CD4-positive, alpha-beta memory T cell (primary cell): ENCODE measurements around the gene RHBDD1. TPM values are rescaled to one million over a fixed set of nuclear protein-coding genes. Genes with fewer than 3 reads are reported as not detected.

Source experiments
- CTCF ChIA-PET: fragments of 350-600 bp; sonication (Branson Sonifier 250); formaldehyde crosslinking; loops from one replicate; lab custom pipeline; 2021; ENCODE audit warnings: inconsistent platforms; ENCODE audit not compliant: partially characterized antibody; lab: Charles Lee
- POLR2A ChIA-PET: fragments of 350-600 bp; sonication (Branson Sonifier 250); formaldehyde crosslinking; loops from one replicate; lab custom pipeline; 2021; ENCODE audit not compliant: partially characterized antibody; lab: Charles Lee
- DNase-seq, 5 donors: peaks; one replicate each; pipeline versions ENCODE4 v3.0.0 to v3.0.0-alpha.2; 2020 to 2022; ENCODE audit warnings: mixed read lengths in 1 of 5
- H3K27ac ChIP-seq: one replicate; pipeline ENCODE4 v1.7.0; 2013; ENCODE audit warnings: low read depth, low read length
- H3K27me3 ChIP-seq: 2 replicates; pipeline ENCODE4 v1.7.0; 2013; ENCODE audit warnings: mild to moderate bottlenecking, low read length, moderate library complexity; ENCODE audit not compliant: insufficient read depth
- H3K36me3 ChIP-seq: 2 replicates; pipeline ENCODE4 v1.7.0; 2013; ENCODE audit warnings: mild to moderate bottlenecking, low read length, moderate library complexity; ENCODE audit not compliant: insufficient read depth
- H3K4me1 ChIP-seq: 2 replicates; pipeline ENCODE4 v1.7.0; 2013; ENCODE audit warnings: mild to moderate bottlenecking, low read length, moderate library complexity; ENCODE audit not compliant: insufficient read depth
- H3K4me3 ChIP-seq, 2 donors: one replicate each; pipeline ENCODE4 v1.7.0; 2013; ENCODE audit warnings: low read length in 2 of 2, mild to moderate bottlenecking in 1 of 2
- H3K9me3 ChIP-seq, 2 donors: one replicate each; pipeline ENCODE4 v1.7.0; 2013; ENCODE audit warnings: low read length in 2 of 2, control low read depth in 1 of 2; ENCODE audit not compliant: control insufficient read depth in 1 of 2
- H3K27ac Mint-ChIP-seq, 7 donors: one replicate each; pipeline ENCODE4 v1.8.0; 2020 to 2021; ENCODE audit warnings: mixed read lengths in 7 of 7, mild to moderate bottlenecking in 6 of 7, inconsistent platforms in 3 of 7, moderate library complexity in 3 of 7
- H3K27me3 Mint-ChIP-seq, 2 donors: one replicate each; pipeline ENCODE4 v1.8.0; 2020 to 2021; ENCODE audit warnings: mixed read lengths in 2 of 2
- H3K36me3 Mint-ChIP-seq, 2 donors: one replicate each; pipeline ENCODE4 v1.8.0; 2020 to 2021; ENCODE audit warnings: mixed read lengths in 2 of 2, inconsistent platforms in 1 of 2, mild to moderate bottlenecking in 1 of 2
- H3K4me1 Mint-ChIP-seq, 4 donors: one replicate each; pipeline ENCODE4 v1.8.0; 2020 to 2021; ENCODE audit warnings: mixed read lengths in 4 of 4, mild to moderate bottlenecking in 1 of 4
- H3K4me3 Mint-ChIP-seq, 8 donors: one replicate each; pipeline ENCODE4 v1.8.0; 2020 to 2021; ENCODE audit warnings: mixed read lengths in 8 of 8, mild to moderate bottlenecking in 7 of 8, moderate library complexity in 6 of 8, inconsistent platforms in 3 of 8
- H3K9me3 Mint-ChIP-seq, 8 donors: one replicate each; pipeline ENCODE4 v1.8.0; 2020 to 2021; ENCODE audit warnings: mixed read lengths in 8 of 8, mild to moderate bottlenecking in 5 of 8, inconsistent platforms in 3 of 8, moderate library complexity in 1 of 8
- intact Hi-C: fragments of 100-400 bp; cut with micrococcal nuclease; formaldehyde crosslinking; loops from one replicate; pipeline ENCODE4 v1.15.1; 2023
- polyA plus RNA-seq, 2 donors: library from polyadenylated mRNA; unstranded; fragments of 300-500 nt; fragmentation: Illumina TruSeq; gene quantifications; one replicate each; pipeline ENCODE4 v1.2.3, GENCODE V29; 2021
- total RNA-seq, 2 experiments: library from RNA; stranded (reverse); gene quantifications; one replicate each; pipeline ENCODE4 v1.2.3, GENCODE V29; 2021

The RHBDD1 gene
- total and polyA plus RNA-seq, 4 experiments from 2014 or later, result 15.6 to 66.0 (median 40.7) TPM

- H3K9me3 ChIP-seq, result no peaks in the 10 kb centered on the region
- no peak overlapping the region for H3K4me3 Mint-ChIP-seq
- CTCF ChIA-PET, result no interaction called here
- peaks cover 0 to 7% (median 2%) of the 10 kb centered on the region in 4 donors for H3K4me1 Mint-ChIP-seq
- POLR2A ChIA-PET, result no interaction called here
- no peak overlapping the region for H3K4me3 ChIP-seq
- peaks cover 28 to 32% of the 10 kb centered on the region in 2 donors for H3K36me3 Mint-ChIP-seq
- H3K27ac Mint-ChIP-seq, result no peak overlapping the region
- H3K36me3 ChIP-seq, result no peaks in the 10 kb centered on the region
- H3K27me3 ChIP-seq, result no peaks in the 10 kb centered on the region
- H3K4me1 ChIP-seq, result no peaks in the 10 kb centered on the region
- intact Hi-C loops, result no loop called here
- DNase-seq, result no peak
- no peak overlapping the region for H3K27ac ChIP-seq
- H3K27me3 Mint-ChIP-seq, result no peaks in the 10 kb centered on the region
- peaks cover 0 to 1% (median 0%) of the 10 kb centered on the region in 8 donors for H3K9me3 Mint-ChIP-seq
Measured at GRCh38 chr2:226898897-226899296, 63.0 kb downstream of the RHBDD1 start.

- H3K27me3 Mint-ChIP-seq, result no peaks in the 10 kb centered on the region
- CTCF ChIA-PET, result no interaction called here
- H3K9me3 ChIP-seq, result no peaks in the 10 kb centered on the region
- no peak overlapping the region for H3K4me3 ChIP-seq
- H3K27ac ChIP-seq, result no peak overlapping the region
- DNase-seq, result no peak
- no peaks in the 10 kb centered on the region for H3K4me1 ChIP-seq
- peaks cover under 1% of the 10 kb centered on the region for H3K36me3 ChIP-seq
- H3K9me3 Mint-ChIP-seq, result peaks cover 0 to 1% (median 0%) of the 10 kb centered on the region in 8 donors
- peak overlapping the region in 2 of 7 donors; percentile 14 to 42 for H3K27ac Mint-ChIP-seq
- POLR2A ChIA-PET, result interaction anchor here (0.5 kb wide), 1 partner anchor 1144 kb away, joined by 3 read pairs; no protein-coding TSS in a partner anchor
- H3K36me3 Mint-ChIP-seq, result peaks cover 32 to 35% of the 10 kb centered on the region in 2 donors
- H3K4me1 Mint-ChIP-seq, result peaks cover 0 to 21% (median 13%) of the 10 kb centered on the region in 4 donors
- no peaks in the 10 kb centered on the region for H3K27me3 ChIP-seq
- intact Hi-C loops, result no loop called here
- H3K4me3 Mint-ChIP-seq, result no peak overlapping the region
Measured at GRCh38 chr2:226902041-226902966, 66.5 kb downstream of the RHBDD1 start.

- Mint-ChIP-seq H3K9me3 (peaks cover 0 to 1% (median 0%) of the 10 kb centered on the region in 8 donors), H3K27ac (peak overlapping the region in 1 of 7 donors; percentile 18), H3K4me1 (peaks cover 0 to 21% (median 13%) of the 10 kb centered on the region in 4 donors), H3K27me3 (no peaks in the 10 kb centered on the region), H3K4me3 (no peak overlapping the region), H3K36me3 (peaks cover 29 to 33% of the 10 kb centered on the region in 2 donors)
- Histone ChIP-seq H3K36me3 (peaks cover 5% of the 10 kb centered on the region), H3K4me3 (no peak overlapping the region), H3K4me1 (no peaks in the 10 kb centered on the region), H3K27ac (no peak overlapping the region), H3K9me3 (no peaks in the 10 kb centered on the region), H3K27me3 (no peaks in the 10 kb centered on the region)
- CTCF ChIA-PET, result no interaction called here
- DNase-seq, result no peak
- POLR2A ChIA-PET, result no interaction called here
- intact Hi-C loops, result no loop called here
Measured at GRCh38 chr2:226903179-226903578, 67.3 kb downstream of the RHBDD1 start.

GRCh38 chr2:226904592-226904991 is 68.7 kb downstream of the RHBDD1 start:
- Histone ChIP-seq H3K4me1 (no peaks in the 10 kb centered on the region), H3K27me3 (no peaks in the 10 kb centered on the region), H3K36me3 (peaks cover 5% of the 10 kb centered on the region), H3K4me3 (no peak overlapping the region), H3K27ac (no peak overlapping the region), H3K9me3 (no peaks in the 10 kb centered on the region)
- CTCF ChIA-PET, result no interaction called here
- Mint-ChIP-seq H3K27ac (no peak overlapping the region), H3K4me1 (peaks cover 0 to 21% (median 13%) of the 10 kb centered on the region in 4 donors), H3K36me3 (peaks cover 32 to 46% of the 10 kb centered on the region in 2 donors), H3K4me3 (no peak overlapping the region), H3K27me3 (no peaks in the 10 kb centered on the region), H3K9me3 (peaks cover 0 to 1% (median 0%) of the 10 kb centered on the region in 8 donors)
- POLR2A ChIA-PET, result no interaction called here
- intact Hi-C loops, result no loop called here
- DNase-seq, result no peak

GRCh38 chr2:226905718-226906117 is 69.9 kb downstream of the RHBDD1 start:
- H3K9me3 ChIP-seq, result no peaks in the 10 kb centered on the region
- no peaks in the 10 kb centered on the region for H3K4me1 ChIP-seq
- no peaks in the 10 kb centered on the region for H3K27me3 ChIP-seq
- H3K27me3 Mint-ChIP-seq, result no peaks in the 10 kb centered on the region
- H3K27ac ChIP-seq, result no peak overlapping the region
- intact Hi-C loops, result no loop called here
- ChIA-PET POLR2A (no interaction called here), CTCF (no interaction called here)
- H3K4me1 Mint-ChIP-seq, result peaks cover 0 to 21% (median 13%) of the 10 kb centered on the region in 4 donors
- H3K4me3 Mint-ChIP-seq, result no peak overlapping the region
- H3K9me3 Mint-ChIP-seq, result peaks cover 0 to 1% (median 0%) of the 10 kb centered on the region in 8 donors
- peaks cover 5% of the 10 kb centered on the region for H3K36me3 ChIP-seq
- no peak overlapping the region for H3K4me3 ChIP-seq
- peak overlapping the region in 1 of 7 donors; percentile 30 for H3K27ac Mint-ChIP-seq
- no peak for DNase-seq
- H3K36me3 Mint-ChIP-seq, result peaks cover 35 to 53% of the 10 kb centered on the region in 2 donors

GRCh38 chr2:226906163-226906693 is 70.4 kb downstream of the RHBDD1 start:
- CTCF ChIA-PET, result no interaction called here
- H3K9me3 ChIP-seq, result no peaks in the 10 kb centered on the region
- H3K4me1 Mint-ChIP-seq, result peaks cover 0 to 21% (median 11%) of the 10 kb centered on the region in 4 donors

GRCh38 chr2:226909126-226909525 is 73.3 kb downstream of the RHBDD1 start:
- H3K27ac ChIP-seq, result no peak overlapping the region
- no peak overlapping the region for H3K4me3 ChIP-seq
- DNase-seq, result no peak
- peaks cover 5% of the 10 kb centered on the region for H3K36me3 ChIP-seq
- H3K27me3 ChIP-seq, result no peaks in the 10 kb centered on the region
- Mint-ChIP-seq H3K4me1 (peaks cover 0 to 14% (median 11%) of the 10 kb centered on the region in 4 donors), H3K36me3 (peaks cover 57 to 65% of the 10 kb centered on the region in 2 donors), H3K27me3 (no peaks in the 10 kb centered on the region), H3K27ac (no peak overlapping the region), H3K9me3 (peaks cover 0 to 2% (median 0%) of the 10 kb centered on the region in 8 donors), H3K4me3 (no peak overlapping the region)
- intact Hi-C loops, result no loop called here
- H3K9me3 ChIP-seq, result no peaks in the 10 kb centered on the region
- no peaks in the 10 kb centered on the region for H3K4me1 ChIP-seq
- ChIA-PET CTCF (interaction anchor here (1.1 kb wide), 1 partner anchor 12 kb away, joined by 4 read pairs; no protein-coding TSS in a partner anchor), POLR2A (no interaction called here)

More at GRCh38 chr2:226906163-226906693, 70.4 kb downstream of the RHBDD1 start:
- Mint-ChIP-seq H3K9me3 (no peaks in the 10 kb centered on the region), H3K27ac (peak overlapping the region in 1 of 7 donors; percentile 9), H3K36me3 (peaks cover 40 to 58% of the 10 kb centered on the region in 2 donors), H3K27me3 (no peaks in the 10 kb centered on the region), H3K4me3 (no peak overlapping the region)
- no peaks in the 10 kb centered on the region for H3K27me3 ChIP-seq
- intact Hi-C loops, result no loop called here
- H3K27ac ChIP-seq, result no peak overlapping the region
- peaks cover 5% of the 10 kb centered on the region for H3K36me3 ChIP-seq
- DNase-seq, result no peak
- H3K4me3 ChIP-seq, result no peak overlapping the region
- H3K4me1 ChIP-seq, result no peaks in the 10 kb centered on the region
- POLR2A ChIA-PET, result no interaction called here
